Mesenchymal stem cell (in vitro differentiated cells and primary cell): ENCODE results near the gene LIPG.
"Not testable (repeated sequence)": the region's sequence is repeated elsewhere in the genome, so short reads cannot be mapped to it uniquely, and the experiment has no call there.

ENCODE experiments used
- DNase-seq: peaks from one replicate; pipeline ENCODE4 v3.0.0-alpha.2; 2013
- H2AFZ ChIP-seq: one replicate; pipeline ENCODE4 v1.6.1; 2013; ENCODE audit warnings: low read depth, mild to moderate bottlenecking, control low read depth, inconsistent platforms, low read length, moderate library complexity
- H2AK5ac ChIP-seq: 2 replicates; pipeline ENCODE4 v1.6.1; 2013; ENCODE audit warnings: low read length, moderate library complexity, mild to moderate bottlenecking, inconsistent platforms; ENCODE audit not compliant: severe bottlenecking
- H2BK120ac ChIP-seq: one replicate; pipeline ENCODE4 v1.6.1; 2013; ENCODE audit warnings: low read depth, mild to moderate bottlenecking, inconsistent platforms, low read length, moderate library complexity
- H2BK12ac ChIP-seq, 2 experiments: one replicate each; pipeline ENCODE4 v1.6.1; 2013; ENCODE audit warnings: inconsistent platforms in 2 of 2, low read length in 2 of 2, mild to moderate bottlenecking in 2 of 2, moderate library complexity in 2 of 2, control low read depth in 1 of 2
- H2BK15ac ChIP-seq: one replicate; pipeline ENCODE4 v1.6.1; 2013; ENCODE audit warnings: mild to moderate bottlenecking, low read depth, inconsistent platforms; ENCODE audit not compliant: poor library complexity, severe bottlenecking
- H2BK5ac ChIP-seq: 2 replicates; pipeline ENCODE4 v1.6.1; 2013; ENCODE audit warnings: low read depth, mild to moderate bottlenecking, low read length, control low read depth, inconsistent platforms; ENCODE audit not compliant: poor library complexity, severe bottlenecking
- H3K14ac ChIP-seq, 2 experiments: one replicate each; pipeline ENCODE4 v1.6.1; 2013; ENCODE audit warnings: inconsistent platforms in 2 of 2, low read length in 2 of 2, control low read depth in 1 of 2, mild to moderate bottlenecking in 1 of 2, moderate library complexity in 1 of 2
- H3K18ac ChIP-seq, 2 experiments: one replicate each; pipeline ENCODE4 v1.6.1; 2013; ENCODE audit warnings: inconsistent platforms in 2 of 2, low read length in 2 of 2, control low read depth in 1 of 2, low read depth in 1 of 2, mild to moderate bottlenecking in 1 of 2
- H3K23ac ChIP-seq, 2 experiments: one replicate each; pipeline ENCODE4 v1.6.1; 2013; ENCODE audit warnings: inconsistent platforms in 2 of 2, low read length in 2 of 2, mild to moderate bottlenecking in 2 of 2, moderate library complexity in 2 of 2, control low read depth in 1 of 2
- H3K27ac ChIP-seq: 2 replicates; pipeline ENCODE4 v1.5.1; 2013; ENCODE audit warnings: mild to moderate bottlenecking, moderate library complexity, low read length, control low read depth, inconsistent platforms; ENCODE audit not compliant: poor library complexity, severe bottlenecking
- H3K27me3 ChIP-seq, 2 experiments: 2 replicates each; pipeline versions ENCODE4 v1.6.1 to v1.7.0; 2013; ENCODE audit warnings: low read length in 2 of 2, mild to moderate bottlenecking in 2 of 2, moderate library complexity in 2 of 2, control low read depth in 1 of 2, inconsistent platforms in 1 of 2; ENCODE audit not compliant: control insufficient read depth in 1 of 2, insufficient read depth in 1 of 2
- H3K36me3 ChIP-seq, 2 experiments: 2 replicates each; pipeline versions ENCODE4 v1.6.1 to v1.7.0; 2013; ENCODE audit warnings: low read length in 2 of 2, control low read depth in 1 of 2, inconsistent platforms in 1 of 2, low read depth in 1 of 2, mild to moderate bottlenecking in 1 of 2; ENCODE audit not compliant: insufficient read depth in 2 of 2, control insufficient read depth in 1 of 2
- H3K4ac ChIP-seq, 2 experiments: one replicate each; pipeline ENCODE4 v1.6.1; 2013; ENCODE audit warnings: inconsistent platforms in 2 of 2, low read length in 2 of 2, mild to moderate bottlenecking in 2 of 2, moderate library complexity in 2 of 2, control low read depth in 1 of 2, low read depth in 1 of 2
- H3K4me1 ChIP-seq: 2 replicates; pipeline ENCODE4 v1.6.1; 2013; ENCODE audit warnings: low read depth, low read length, control low read depth; ENCODE audit not compliant: control insufficient read depth, insufficient read depth
- H3K4me2 ChIP-seq: 2 replicates; pipeline ENCODE4 v1.6.1; 2013; ENCODE audit warnings: low read length, mild to moderate bottlenecking, inconsistent platforms; ENCODE audit not compliant: poor library complexity, severe bottlenecking
- H3K4me3 ChIP-seq, 2 experiments: 2 replicates each; pipeline versions ENCODE4 v1.5.1 to v1.7.0; 2013; ENCODE audit warnings: low read length in 2 of 2, mild to moderate bottlenecking in 2 of 2, control low read depth in 1 of 2, low read depth in 1 of 2; ENCODE audit not compliant: insufficient read depth in 1 of 2
- H3K79me1 ChIP-seq: replicated peaks from 2 replicates; pipeline ENCODE4 v1.6.1; 2013; ENCODE audit warnings: mild to moderate bottlenecking, control low read depth, low read length, inconsistent platforms; ENCODE audit not compliant: poor library complexity, severe bottlenecking
- H3K9ac ChIP-seq: 2 replicates; pipeline ENCODE4 v1.7.0; 2013; ENCODE audit warnings: mild to moderate bottlenecking, low read length, moderate library complexity
- H3K9me3 ChIP-seq: 2 replicates; pipeline ENCODE4 v1.7.0; 2013; ENCODE audit warnings: mild to moderate bottlenecking, low read length; ENCODE audit not compliant: control insufficient read depth
- H4K8ac ChIP-seq: one replicate; pipeline ENCODE4 v1.6.1; 2013; ENCODE audit warnings: inconsistent platforms, mild to moderate bottlenecking, low read length, moderate library complexity
- H4K91ac ChIP-seq: one replicate; pipeline ENCODE4 v1.6.1; 2013; ENCODE audit warnings: mild to moderate bottlenecking, low read length, inconsistent platforms
- WGBS: methylation state at CpG from one replicate; pipeline ENCODE4 v1.1.7; 2013; ENCODE audit warnings: mixed read lengths; 5-methylcytosine and 5-hydroxymethylcytosine counted together

The LIPG gene

DNA sequence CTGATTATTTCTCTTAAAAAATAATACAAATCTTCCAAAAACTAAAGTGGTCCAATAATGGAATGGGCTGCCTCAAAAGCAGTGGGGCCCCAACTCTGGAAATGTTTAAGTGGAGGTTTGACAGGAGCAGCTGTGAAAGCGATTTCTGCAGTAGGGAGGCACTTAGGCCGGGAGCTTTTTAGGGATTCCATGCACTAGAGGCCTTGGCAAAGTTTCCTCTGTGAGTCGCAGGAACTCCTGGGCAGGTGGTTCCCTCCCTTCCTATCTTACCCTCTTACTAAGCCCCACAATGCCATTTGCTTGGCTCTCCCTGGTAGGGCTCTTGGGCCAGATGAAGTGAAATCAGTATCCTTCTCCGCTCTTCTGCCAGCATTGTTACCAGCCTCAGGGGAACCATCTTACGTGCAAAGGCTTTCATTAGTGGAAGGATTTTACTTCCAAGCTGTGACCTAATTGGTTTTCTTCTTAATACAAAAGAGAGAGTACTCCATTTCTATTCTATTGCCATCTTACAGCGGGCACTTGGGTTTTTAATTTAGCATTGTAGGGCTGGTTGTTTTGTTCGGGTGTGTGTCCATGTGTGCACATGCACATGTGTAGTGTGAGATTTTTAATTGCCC, 40.5 kb upstream of the LIPG start:
- no peaks in the 10 kb centered on the region for H3K9me3 ChIP-seq
- 83% methylated on average over 7 of the region's 7 CpGs for WGBS
- H3K4me3 ChIP-seq, result no peak overlapping the region
- H3K14ac ChIP-seq, result no peak overlapping the region
- no peaks in the 10 kb centered on the region for H3K79me1 ChIP-seq
- no peak overlapping the region for H4K91ac ChIP-seq
- H2BK12ac ChIP-seq, result no peak overlapping the region
- no peak overlapping the region for H4K8ac ChIP-seq
- no peak overlapping the region for H2AFZ ChIP-seq
- no peak overlapping the region for H3K9ac ChIP-seq
- no peak for DNase-seq
- no peak overlapping the region for H2BK120ac ChIP-seq
- H2BK15ac ChIP-seq, result no peak overlapping the region
- H2AK5ac ChIP-seq, result no peak overlapping the region
- H3K36me3 ChIP-seq, result no peaks in the 10 kb centered on the region
- H3K23ac ChIP-seq, result no peak overlapping the region
- H3K27ac ChIP-seq, result no peak overlapping the region
- no peak overlapping the region for H3K4ac ChIP-seq
- H2BK5ac ChIP-seq, result no peak overlapping the region
- H3K27me3 ChIP-seq, result no peaks in the 10 kb centered on the region
- peaks cover 2% of the 10 kb centered on the region for H3K4me1 ChIP-seq
- H3K4me2 ChIP-seq, result no peak overlapping the region
- H3K18ac ChIP-seq, result peak overlapping the region in 1 of 2 experiments; percentile 19

DNA sequence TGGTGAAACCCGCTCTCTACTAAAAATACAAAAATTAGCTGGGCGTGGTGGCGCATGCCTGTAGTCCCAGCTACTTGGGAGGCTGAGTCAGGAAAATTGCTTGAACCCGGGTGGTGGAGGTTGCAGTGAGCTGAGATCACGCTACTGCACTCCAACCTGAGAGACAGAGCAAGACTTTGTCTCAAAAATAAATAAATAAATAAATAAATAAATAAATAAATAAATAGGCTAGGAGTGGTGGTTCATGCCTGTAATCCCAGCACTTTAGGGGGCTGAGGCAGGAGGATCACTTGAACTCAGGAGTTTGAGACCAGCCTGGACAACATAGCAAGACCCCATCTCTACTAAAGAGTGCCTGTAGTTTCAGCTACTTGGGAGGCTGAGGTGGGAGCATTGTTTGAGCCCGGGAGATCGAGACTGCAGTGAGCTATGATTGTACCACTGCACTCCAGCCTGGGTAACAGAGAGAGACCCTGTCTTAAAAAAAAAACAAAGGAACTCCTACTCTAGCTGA, 38.2 kb upstream of the LIPG start:
- H3K4ac ChIP-seq, H3K4me1 ChIP-seq, H3K4me3 ChIP-seq, H2BK12ac ChIP-seq, H3K79me1 ChIP-seq, H4K8ac ChIP-seq, H3K36me3 ChIP-seq, H3K14ac ChIP-seq, H3K9ac ChIP-seq, H4K91ac ChIP-seq, H2BK5ac ChIP-seq, H3K27ac ChIP-seq, H3K4me2 ChIP-seq, H3K23ac ChIP-seq, H3K18ac ChIP-seq, H2AFZ ChIP-seq, H2BK120ac ChIP-seq, H3K9me3 ChIP-seq, DNase-seq, H2AK5ac ChIP-seq, H2BK15ac ChIP-seq, H3K27me3 ChIP-seq: not testable (repeated sequence)
- WGBS, result 97% methylated on average over 4 of the region's 7 CpGs

DNA sequence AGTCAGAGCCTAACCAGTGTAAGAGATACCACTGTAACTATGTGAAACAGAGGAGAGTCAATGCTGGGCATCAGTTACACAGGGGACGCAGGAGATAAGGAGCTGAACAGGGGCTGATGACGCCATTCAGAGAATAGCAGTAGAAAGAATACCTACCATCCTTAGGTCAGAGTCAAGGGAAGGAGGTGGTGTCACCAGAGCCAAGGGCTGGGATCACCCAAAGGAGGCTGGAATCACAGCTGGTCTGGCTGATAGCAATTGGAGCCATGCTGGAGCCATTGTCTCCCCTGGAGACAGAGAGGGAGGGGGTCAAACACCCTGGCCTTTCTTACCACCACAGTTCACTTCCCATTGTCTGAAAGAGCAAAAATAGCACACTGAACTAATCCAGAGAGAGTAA, 37.5 kb upstream of the LIPG start:
- Histone ChIP-seq H2BK15ac (no peak overlapping the region), H2BK5ac (no peak overlapping the region), H3K18ac (no peak overlapping the region), H3K4me3 (no peak overlapping the region), H2AFZ (no peak overlapping the region), H3K36me3 (no peaks in the 10 kb centered on the region), H3K9ac (no peak overlapping the region), H4K91ac (no peak overlapping the region), H3K4ac (no peak overlapping the region), H3K9me3 (no peaks in the 10 kb centered on the region), H3K14ac (no peak overlapping the region), H3K4me2 (no peak overlapping the region), H4K8ac (no peak overlapping the region), H3K4me1 (peaks cover 2% of the 10 kb centered on the region), H3K79me1 (no peaks in the 10 kb centered on the region), H3K27me3 (peaks cover 0 to 4% of the 10 kb centered on the region in 2 experiments), H3K23ac (no peak overlapping the region), H3K27ac (no peak overlapping the region), H2BK120ac (no peak overlapping the region), H2BK12ac (no peak overlapping the region), H2AK5ac (no peak overlapping the region)
- WGBS, result 94% methylated on average over 2 of the region's 2 CpGs
- DNase-seq, result no peak

DNA sequence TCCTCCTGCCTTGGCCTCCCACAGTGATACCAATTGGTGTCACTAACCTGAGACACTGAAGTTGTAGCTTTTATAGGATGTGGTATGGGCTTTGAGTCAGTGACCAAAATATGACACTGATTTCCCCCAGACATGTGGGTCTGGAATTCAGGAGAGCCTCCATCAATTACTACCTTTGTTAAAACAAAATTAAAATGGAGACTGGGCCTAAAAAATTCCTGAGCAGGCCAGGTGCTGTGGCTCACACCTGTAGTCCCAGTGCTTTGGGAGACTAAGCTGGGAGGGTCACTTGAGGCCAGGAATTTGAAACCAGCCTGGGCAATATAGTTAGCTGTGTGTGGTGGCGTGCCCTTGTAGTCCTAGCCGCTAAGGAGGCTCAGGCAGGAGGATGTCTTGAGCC, 36.9 kb upstream of the LIPG start:
- no peak overlapping the region for H2BK15ac ChIP-seq
- H3K4me2 ChIP-seq, result no peak overlapping the region
- no peak overlapping the region for H2AK5ac ChIP-seq
- no peak for DNase-seq
- no peak overlapping the region for H3K23ac ChIP-seq
- H3K27me3 ChIP-seq, result peaks cover 0 to 4% of the 10 kb centered on the region in 2 experiments
- H3K79me1 ChIP-seq, result no peaks in the 10 kb centered on the region
- no peak overlapping the region for H4K91ac ChIP-seq
- H2BK120ac ChIP-seq, result no peak overlapping the region
- H2AFZ ChIP-seq, result no peak overlapping the region
- no peak overlapping the region for H3K4ac ChIP-seq
- H3K14ac ChIP-seq, result no peak overlapping the region
- H2BK5ac ChIP-seq, result no peak overlapping the region
- no peak overlapping the region for H3K9ac ChIP-seq
- no peaks in the 10 kb centered on the region for H3K9me3 ChIP-seq
- no peak overlapping the region for H4K8ac ChIP-seq
- no peak overlapping the region for H3K18ac ChIP-seq
- H3K27ac ChIP-seq, result no peak overlapping the region
- peaks cover 2% of the 10 kb centered on the region for H3K4me1 ChIP-seq
- 60% methylated on average over 1 of the region's 2 CpGs for WGBS
- H2BK12ac ChIP-seq, result no peak overlapping the region
- no peak overlapping the region for H3K4me3 ChIP-seq
- no peaks in the 10 kb centered on the region for H3K36me3 ChIP-seq
